Calu3 (cell line): ENCODE results near the gene PDE7B. TPM values are rescaled to one million over a fixed set of nuclear protein-coding genes. Genes with fewer than 3 reads are reported as not detected.

Experiments
- BruUV-seq: library from RNA; stranded (reverse); fragments of 400-500 nt; replicated peaks from 2 replicates; lab custom pipeline; 2021; lab: Mats Ljungman, UMichigan
- CTCF ChIA-PET: fragments of 300-600 bp; sonication (Branson Sonifier 250); formaldehyde crosslinking; loops from one replicate; lab custom pipeline; 2022; ENCODE audit warnings: antibody characterized with exemption; lab: Charles Lee
- DNase-seq: peaks from one replicate; pipeline ENCODE4 v3.0.0; 2022
- H3K27ac Mint-ChIP-seq: one replicate; pipeline ENCODE4 v1.8.0; 2022; ENCODE audit warnings: mixed read lengths; ENCODE audit not compliant: unreplicated experiment
- H3K27me3 Mint-ChIP-seq: one replicate; pipeline ENCODE4 v1.8.0; 2022; ENCODE audit warnings: mixed read lengths; ENCODE audit not compliant: unreplicated experiment
- H3K36me3 Mint-ChIP-seq: one replicate; pipeline ENCODE4 v1.8.0; 2022; ENCODE audit warnings: mild to moderate bottlenecking, moderate library complexity, mixed read lengths; ENCODE audit not compliant: insufficient read depth, unreplicated experiment
- H3K4me1 Mint-ChIP-seq: one replicate; pipeline ENCODE4 v1.8.0; 2022; ENCODE audit warnings: mild to moderate bottlenecking, low read depth, mixed read lengths; ENCODE audit not compliant: unreplicated experiment
- H3K4me3 Mint-ChIP-seq: one replicate; pipeline ENCODE4 v1.8.0; 2022; ENCODE audit warnings: mild to moderate bottlenecking, low read depth, moderate library complexity, mixed read lengths; ENCODE audit not compliant: unreplicated experiment
- H3K9me3 Mint-ChIP-seq: one replicate; pipeline ENCODE4 v1.8.0; 2022; ENCODE audit warnings: low read depth, mixed read lengths; ENCODE audit not compliant: unreplicated experiment
- CTCF ChIP-seq: fragments of 200-600 bp; IDR thresholded peaks from one replicate; pipeline ENCODE4 v1.8.0; 2022; ENCODE audit warnings: antibody characterized with exemption; ENCODE audit not compliant: unreplicated experiment
- intact Hi-C: fragments of 100-400 bp; cut with micrococcal nuclease; formaldehyde crosslinking; loops from one replicate; pipeline ENCODE4 v1.10.0; 2022; ENCODE audit not compliant: unreplicated experiment
- total RNA-seq: library from RNA; stranded (reverse); gene quantifications from 2 replicates; pipeline ENCODE4 v1.2.3, GENCODE V29; 2022

The PDE7B gene
- total RNA-seq, 1 experiment from 2014 or later: 0.09 TPM

- no TSS peak for BruUV-seq
- Mint-ChIP-seq H3K36me3 (no peaks in the 10 kb centered on the region), H3K27ac (no peak overlapping the region), H3K9me3 (no peaks in the 10 kb centered on the region), H3K27me3 (no peaks in the 10 kb centered on the region), H3K4me1 (no peaks in the 10 kb centered on the region), H3K4me3 (no peak overlapping the region)
- CTCF ChIA-PET: no interaction called here
- TF ChIP-seq CTCF: no peak
- intact Hi-C loops: no loop called here
- DNase-seq: no peak
Observed at GRCh38 chr6:135890876-135891275, 39.4 kb downstream of the PDE7B start.

- Mint-ChIP-seq H3K4me1 (no peaks in the 10 kb centered on the region), H3K4me3 (no peak overlapping the region), H3K27ac (no peak overlapping the region), H3K9me3 (no peaks in the 10 kb centered on the region), H3K27me3 (no peaks in the 10 kb centered on the region), H3K36me3 (no peaks in the 10 kb centered on the region)
- DNase-seq: no peak
- CTCF ChIA-PET: no interaction called here
- BruUV-seq: no TSS peak
- no peak for TF ChIP-seq CTCF
- intact Hi-C loops: no loop called here
Observed at GRCh38 chr6:135891710-135892109, 40.2 kb downstream of the PDE7B start.

- intact Hi-C loops: no loop called here
- H3K27ac Mint-ChIP-seq: no peak overlapping the region
- no peak for DNase-seq
- H3K9me3 Mint-ChIP-seq: no peaks in the 10 kb centered on the region
- TF ChIP-seq CTCF: no peak
- CTCF ChIA-PET: no interaction called here
- H3K27me3 Mint-ChIP-seq: no peaks in the 10 kb centered on the region
- H3K36me3 Mint-ChIP-seq: no peaks in the 10 kb centered on the region
- no TSS peak for BruUV-seq
- H3K4me3 Mint-ChIP-seq: no peak overlapping the region
- no peaks in the 10 kb centered on the region for H3K4me1 Mint-ChIP-seq
Observed at GRCh38 chr6:135895231-135895911, 43.9 kb downstream of the PDE7B start.

GRCh38 chr6:135897087-135897486 lies 45.6 kb downstream of the PDE7B start:
- DNase-seq: no peak
- no peaks in the 10 kb centered on the region for H3K4me1 Mint-ChIP-seq
- CTCF ChIA-PET: no interaction called here
- no peak overlapping the region for H3K4me3 Mint-ChIP-seq
- intact Hi-C loops: no loop called here
- H3K36me3 Mint-ChIP-seq: no peaks in the 10 kb centered on the region
- no peaks in the 10 kb centered on the region for H3K27me3 Mint-ChIP-seq
- TF ChIP-seq CTCF: no peak
- H3K9me3 Mint-ChIP-seq: no peaks in the 10 kb centered on the region
- BruUV-seq: no TSS peak
- no peak overlapping the region for H3K27ac Mint-ChIP-seq
